GM19193 (cell line): ENCODE measurements around the gene MRPL32.

Experiments used
- POLR2A ChIP-seq: IDR thresholded peaks from 4 replicates; pipeline ENCODE4 v1.6.1; 2011; ENCODE audit not compliant: insufficient read depth, insufficient read length; ENCODE audit errors: extremely low read depth

The MRPL32 gene

GRCh38 chr7:42972699-42973500, 40.7 kb downstream of the MRPL32 start:
- TF ChIP-seq POLR2A, result no peak

GRCh38 chr7:42976371-42976770, 44.2 kb downstream of the MRPL32 start:
- no peak for TF ChIP-seq POLR2A

- TF ChIP-seq POLR2A, result no peak
These were observed 46.3 kb downstream of the MRPL32 start for GRCh38 chr7:42978496-42978895.

- no peak for TF ChIP-seq POLR2A
These were observed 47.9 kb downstream of the MRPL32 start for GRCh38 chr7:42980084-42980483.

GRCh38 chr7:42980514-42980913, 48.3 kb downstream of the MRPL32 start:
- TF ChIP-seq POLR2A, result no peak

GRCh38 chr7:42981601-42982000, 49.4 kb downstream of the MRPL32 start:
- no peak for TF ChIP-seq POLR2A

- no peak for TF ChIP-seq POLR2A
These were observed 50.5 kb downstream of the MRPL32 start for GRCh38 chr7:42982604-42983115.

GRCh38 chr7:42984137-42984536, 52.0 kb downstream of the MRPL32 start:
- TF ChIP-seq POLR2A, result no peak

GRCh38 chr7:42986213-42986612, 54.0 kb downstream of the MRPL32 start:
- no peak for TF ChIP-seq POLR2A

- no peak for TF ChIP-seq POLR2A
These were observed 54.6 kb downstream of the MRPL32 start for GRCh38 chr7:42986781-42987248.
